C4-2B (cell line): Measurements from ENCODE around the gene SGCA.

ENCODE experiments used
- CTCF ChIP-seq: fragments of 450-650 bp; conservative IDR thresholded peaks from 2 replicates; pipeline ENCODE4 v1.5.1; 2017; ENCODE audit warnings: mild to moderate bottlenecking
- ZFX ChIP-seq: fragments of 450-650 bp; IDR thresholded peaks from 2 replicates; pipeline ENCODE4 v1.6.1; 2017

GRCh38 chr17:50162466-50163254 lies 3.1 kb upstream of the SGCA start:
- TF ChIP-seq CTCF, result no peak
- TF ChIP-seq ZFX, result no peak
